Right lobe of liver (tissue), 4 donors: Measurements from ENCODE around the gene ALDH4A1.

ENCODE experiments used
- CTCF ChIP-seq, 4 donors: fragments of 200-600 bp in 3 of 4; fragments of 450-650 bp in 1 of 4; IDR thresholded peaks; one replicate each; pipeline versions ENCODE4 v1.5.1 to v1.8.0; 2016 to 2022; ENCODE audit warnings: antibody characterized with exemption in 4 of 4, mild to moderate bottlenecking in 2 of 4
- POLR2A ChIP-seq: fragments of 450-650 bp; IDR thresholded peaks from one replicate; pipeline ENCODE4 v1.6.1; 2017; ENCODE audit warnings: antibody characterized with exemption, mild to moderate bottlenecking
- donor health status: DM: no; HTN: no; CAD: no.
- donor health status: DM: no; HTN: no; CAD: no.
- donor health status: DM: no; HTN: yes; CAD: no.

- TF ChIP-seq CTCF (IDR thresholded peaks at IDR 0.05) (no peak), POLR2A (no peak)
Observed at GRCh38 chr1:18872071-18872611, 30.2 kb downstream of the ALDH4A1 start.
